GM19468 (cell line): ENCODE results near the gene KRTAP6-3.

ENCODE experiments used
- ATAC-seq: cut with Tn5 transposase; IDR thresholded peaks from one replicate; pipeline ENCODE4 v1.9.1; 2021; ENCODE audit warnings: mild to moderate bottlenecking, moderate library complexity, moderate number of reproducible peaks; ENCODE audit not compliant: unreplicated experiment; ENCODE audit errors: extremely low read depth

The KRTAP6-3 gene

GRCh38 chr21:30623362-30623761 is 31.1 kb downstream of the KRTAP6-3 start:
- ATAC-seq, result no peak

GRCh38 chr21:30625449-30626165 is 33.4 kb downstream of the KRTAP6-3 start:
- ATAC-seq, result no peak

- no peak for ATAC-seq
Observed at GRCh38 chr21:30628109-30628508, 35.9 kb downstream of the KRTAP6-3 start.

- no peak for ATAC-seq
Observed at GRCh38 chr21:30629200-30629599, 37.0 kb downstream of the KRTAP6-3 start.

- no peak for ATAC-seq
Observed at GRCh38 chr21:30634906-30635305, 42.7 kb downstream of the KRTAP6-3 start, which contains the start of gene KRTAP20-2. Gene KRTAP20-2 (plus strand): TSS chr21:30635206. CDS start chr21:30635264, 58 bp downstream.

- ATAC-seq, result no peak
Observed at GRCh38 chr21:30638686-30639085, 46.4 kb downstream of the KRTAP6-3 start.

- no peak for ATAC-seq
Observed at GRCh38 chr21:30642564-30642963, 50.3 kb downstream of the KRTAP6-3 start, which contains the start of gene KRTAP20-3. Gene KRTAP20-3 (plus strand): TSS chr21:30642864.
